ENCODE measurements around the gene PRKG1.

DNA sequence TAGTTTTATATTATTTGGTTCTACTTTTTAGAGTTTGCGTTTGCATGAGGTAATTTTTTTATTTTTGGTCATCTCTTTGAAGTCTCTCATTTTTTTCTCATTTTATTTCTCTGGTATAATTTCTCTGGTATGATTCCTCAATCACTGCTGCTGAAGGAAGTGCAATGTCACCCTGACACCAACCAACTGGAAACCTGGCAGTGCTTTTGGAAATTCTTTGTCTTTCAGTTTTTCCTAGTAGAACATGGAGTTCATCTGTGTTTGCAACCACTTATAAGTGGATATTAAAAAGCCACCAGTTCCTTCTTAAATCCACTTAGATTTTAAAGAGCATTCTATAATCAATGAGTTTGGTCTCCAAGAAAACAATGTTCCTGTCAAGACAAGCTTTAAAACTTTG, 291.8 kb downstream of the PRKG1 start:
- TF ChIP-seq, protein P1, sequence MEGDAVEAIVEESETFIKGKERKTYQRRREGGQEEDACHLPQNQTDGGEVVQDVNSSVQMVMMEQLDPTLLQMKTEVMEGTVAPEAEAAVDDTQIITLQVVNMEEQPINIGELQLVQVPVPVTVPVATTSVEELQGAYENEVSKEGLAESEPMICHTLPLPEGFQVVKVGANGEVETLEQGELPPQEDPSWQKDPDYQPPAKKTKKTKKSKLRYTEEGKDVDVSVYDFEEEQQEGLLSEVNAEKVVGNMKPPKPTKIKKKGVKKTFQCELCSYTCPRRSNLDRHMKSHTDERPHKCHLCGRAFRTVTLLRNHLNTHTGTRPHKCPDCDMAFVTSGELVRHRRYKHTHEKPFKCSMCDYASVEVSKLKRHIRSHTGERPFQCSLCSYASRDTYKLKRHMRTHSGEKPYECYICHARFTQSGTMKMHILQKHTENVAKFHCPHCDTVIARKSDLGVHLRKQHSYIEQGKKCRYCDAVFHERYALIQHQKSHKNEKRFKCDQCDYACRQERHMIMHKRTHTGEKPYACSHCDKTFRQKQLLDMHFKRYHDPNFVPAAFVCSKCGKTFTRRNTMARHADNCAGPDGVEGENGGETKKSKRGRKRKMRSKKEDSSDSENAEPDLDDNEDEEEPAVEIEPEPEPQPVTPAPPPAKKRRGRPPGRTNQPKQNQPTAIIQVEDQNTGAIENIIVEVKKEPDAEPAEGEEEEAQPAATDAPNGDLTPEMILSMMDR (IDR thresholded peaks at IDR 0.05), result no peak
- no peak for TF ChIP-seq POLR2A (IDR thresholded peaks at IDR 0.05)
